Thymus (tissue), 11 donors: Measurements from ENCODE around the gene RGS6. TPM values are rescaled to one million over a fixed set of nuclear protein-coding genes. Genes with fewer than 3 reads are reported as not detected.

Experiments used
- DNase-seq, 9 donors: peaks; one replicate each; pipeline ENCODE4 v3.0.0-alpha.2; 2013; ENCODE audit warnings: low spot score in 9 of 9, low read depth in 6 of 9, missing footprints in 1 of 9
- H3K27ac ChIP-seq, 2 donors: one replicate each; pipeline ENCODE4 v1.5.1; 2013; ENCODE audit warnings: control low read depth in 1 of 2, low read depth in 1 of 2, low read length in 1 of 2, mild to moderate bottlenecking in 1 of 2, moderate library complexity in 1 of 2
- H3K27me3 ChIP-seq, 2 donors: one replicate each; pipeline ENCODE4 v1.5.1; 2013; ENCODE audit warnings: low read length in 1 of 2; ENCODE audit not compliant: control insufficient read depth in 2 of 2, insufficient read depth in 1 of 2
- H3K36me3 ChIP-seq, 2 donors: one replicate each; pipeline ENCODE4 v1.5.1; 2013; ENCODE audit warnings: low read length in 1 of 2, mild to moderate bottlenecking in 1 of 2, moderate library complexity in 1 of 2; ENCODE audit not compliant: control insufficient read depth in 2 of 2, insufficient read depth in 2 of 2
- H3K4me1 ChIP-seq, 2 donors: one replicate each; pipeline ENCODE4 v1.5.1; 2013; ENCODE audit warnings: low read length in 2 of 2; ENCODE audit not compliant: control insufficient read depth in 2 of 2, insufficient read depth in 2 of 2
- H3K4me3 ChIP-seq, 2 donors: one replicate each; pipeline ENCODE4 v1.5.1; 2013; ENCODE audit warnings: low read length in 2 of 2, control low read depth in 1 of 2, mild to moderate bottlenecking in 1 of 2
- H3K9me3 ChIP-seq, 2 donors: one replicate each; pipeline ENCODE4 v1.5.1; 2013; ENCODE audit warnings: low read length in 1 of 2, mild to moderate bottlenecking in 1 of 2; ENCODE audit not compliant: control insufficient read depth in 2 of 2, insufficient read depth in 1 of 2
- WGBS: extraction: QIAGEN DNeasy Blood & Tissue Kit; methylation state at CpG from one replicate; pipeline ENCODE4 v1.1.7; 2013; 5-methylcytosine and 5-hydroxymethylcytosine counted together
- polyA plus RNA-seq: library from polyadenylated mRNA; stranded (reverse); fragments of 200-250 nt; gene quantifications from one replicate; pipeline ENCODE4 v1.2.3, GENCODE V29; 2013
- total RNA-seq: library from RNA; stranded (reverse); fragments of 120-200 nt; gene quantifications from one replicate; pipeline ENCODE4 v1.2.4, GENCODE V29; 2013
- donor health status: healthy.

RGS6 gene
- total and polyA plus RNA-seq, 2 donors = 0.28 to 0.80 TPM

DNA sequence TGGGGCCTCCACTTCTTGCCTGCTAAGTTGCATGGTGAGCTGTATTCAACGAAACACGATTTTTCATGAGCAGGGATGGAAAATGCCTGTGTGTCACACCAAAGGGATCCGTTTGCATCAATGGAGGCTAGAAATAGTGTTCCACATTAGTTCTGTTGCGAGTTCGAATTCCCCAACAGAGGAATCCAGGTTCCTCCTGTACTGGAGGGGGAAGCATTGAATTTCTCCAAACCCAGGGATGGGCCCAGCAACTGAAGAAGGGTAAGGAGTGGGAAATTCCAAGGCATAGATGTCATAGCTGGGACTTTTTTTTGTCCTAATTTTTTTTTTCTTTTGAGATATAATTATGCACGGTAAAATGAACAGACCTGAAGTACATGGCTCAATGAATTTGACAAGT is 625.4 kb downstream of the RGS6 start:
- no peak overlapping the region for H3K27ac ChIP-seq

GRCh38 chr14:72558721-72559120 is 626.5 kb downstream of the RGS6 start:
- DNase-seq = no peak
- 88% methylated on average over 5 of the region's 5 CpGs for WGBS
- Histone ChIP-seq H3K27me3 (no peaks in the 10 kb centered on the region), H3K9me3 (no peaks in the 10 kb centered on the region), H3K36me3 (no peaks in the 10 kb centered on the region), H3K27ac (no peak overlapping the region), H3K4me1 (peaks cover 0 to 9% of the 10 kb centered on the region in 2 donors), H3K4me3 (no peak overlapping the region)

More for the DNA sequence above, 625.4 kb downstream of the RGS6 start:
- peaks cover 0 to 9% of the 10 kb centered on the region in 2 donors for H3K4me1 ChIP-seq
- H3K9me3 ChIP-seq = no peaks in the 10 kb centered on the region
- WGBS = 97% methylated on average over 6 of the region's 6 CpGs
- no peak overlapping the region for H3K4me3 ChIP-seq
- no peaks in the 10 kb centered on the region for H3K36me3 ChIP-seq
- DNase-seq = no peak
- H3K27me3 ChIP-seq = peaks cover 0 to 2% of the 10 kb centered on the region in 2 donors

- H3K4me3 ChIP-seq = no peak overlapping the region
- H3K36me3 ChIP-seq = no peaks in the 10 kb centered on the region
- peaks cover 0 to 9% of the 10 kb centered on the region in 2 donors for H3K4me1 ChIP-seq
- H3K27ac ChIP-seq = no peak overlapping the region
- DNase-seq = peak in 1 of 9 donors; percentile 28
- WGBS = 35% methylated on average over 11 of the region's 11 CpGs
- no peaks in the 10 kb centered on the region for H3K27me3 ChIP-seq
- H3K9me3 ChIP-seq = no peaks in the 10 kb centered on the region
Measured at GRCh38 chr14:72559202-72559601, 627.0 kb downstream of the RGS6 start.

DNA sequence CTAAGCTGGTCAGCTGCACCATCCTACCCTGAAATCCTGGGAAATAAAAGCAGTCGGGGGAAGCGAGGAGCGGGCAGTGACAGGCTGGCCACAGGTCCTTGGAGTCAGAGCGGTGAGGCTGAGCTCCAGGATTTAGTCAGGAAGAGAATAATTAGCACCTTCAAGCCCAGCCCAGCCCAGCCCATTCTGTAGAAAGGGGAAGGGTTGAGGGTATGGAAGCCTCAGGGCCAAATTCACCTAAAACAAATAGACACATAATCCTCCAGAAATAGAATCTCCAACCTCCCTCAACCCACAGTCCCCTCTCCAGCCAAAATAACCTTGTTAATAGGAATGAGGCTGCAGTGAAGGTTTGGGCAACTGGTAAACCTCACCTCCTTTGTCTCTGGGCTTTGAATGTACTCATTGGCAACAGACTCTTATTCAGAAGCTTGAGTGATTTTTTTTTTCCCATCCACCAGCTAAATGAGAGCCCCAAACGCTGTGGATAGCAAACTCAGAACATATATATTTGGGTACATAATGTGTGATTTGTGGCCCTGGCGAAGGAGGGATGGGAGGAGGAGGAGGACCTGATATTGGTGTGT is 627.5 kb downstream of the RGS6 start:
- no peak overlapping the region for H3K27ac ChIP-seq

GRCh38 chr14:72560331-72560730 is 628.1 kb downstream of the RGS6 start:
- no peaks in the 10 kb centered on the region for H3K36me3 ChIP-seq
- DNase-seq = no peak
- H3K4me3 ChIP-seq = no peak overlapping the region
- H3K27ac ChIP-seq = no peak overlapping the region
- no peaks in the 10 kb centered on the region for H3K27me3 ChIP-seq
- 93% methylated on average over 5 of the region's 5 CpGs for WGBS
- no peaks in the 10 kb centered on the region for H3K9me3 ChIP-seq
- peaks cover 0 to 9% of the 10 kb centered on the region in 2 donors for H3K4me1 ChIP-seq

More for the DNA sequence above, 627.5 kb downstream of the RGS6 start:
- Histone ChIP-seq H3K4me3 (no peak overlapping the region), H3K4me1 (peaks cover 0 to 9% of the 10 kb centered on the region in 2 donors), H3K9me3 (no peaks in the 10 kb centered on the region), H3K36me3 (no peaks in the 10 kb centered on the region), H3K27me3 (no peaks in the 10 kb centered on the region)
- no peak for DNase-seq
- 95% methylated on average over 6 of the region's 6 CpGs for WGBS

DNA sequence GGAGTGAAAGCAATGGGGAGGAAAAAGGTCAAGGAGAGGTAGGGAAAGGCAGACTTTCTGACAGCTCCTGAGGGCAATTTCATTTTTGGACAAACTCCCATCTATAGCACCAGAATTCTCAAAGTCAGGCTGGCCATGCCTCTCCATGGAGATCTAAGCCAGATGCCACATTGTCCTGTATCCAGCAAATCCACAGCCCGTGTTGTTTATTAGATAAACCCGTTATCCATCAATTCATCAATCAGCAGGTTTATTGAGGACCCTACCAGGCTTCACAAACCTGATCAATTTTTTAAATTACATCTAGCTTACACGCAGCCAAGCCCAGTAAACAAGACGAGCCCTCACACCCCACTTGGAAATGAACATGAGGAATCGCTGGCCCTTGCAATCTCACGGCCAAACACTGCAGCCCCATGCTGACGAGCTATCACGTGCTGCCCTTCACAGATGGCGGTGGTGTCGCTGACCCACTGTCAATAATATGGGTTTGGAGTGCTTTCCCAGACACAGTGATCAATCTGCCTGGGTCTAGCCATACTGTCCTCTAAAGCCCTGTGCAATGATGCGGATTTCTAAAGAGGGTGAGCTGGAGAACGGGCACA is 628.8 kb downstream of the RGS6 start:
- 98% methylated on average over 12 of the region's 12 CpGs for WGBS
- H3K27me3 ChIP-seq = no peaks in the 10 kb centered on the region

DNA sequence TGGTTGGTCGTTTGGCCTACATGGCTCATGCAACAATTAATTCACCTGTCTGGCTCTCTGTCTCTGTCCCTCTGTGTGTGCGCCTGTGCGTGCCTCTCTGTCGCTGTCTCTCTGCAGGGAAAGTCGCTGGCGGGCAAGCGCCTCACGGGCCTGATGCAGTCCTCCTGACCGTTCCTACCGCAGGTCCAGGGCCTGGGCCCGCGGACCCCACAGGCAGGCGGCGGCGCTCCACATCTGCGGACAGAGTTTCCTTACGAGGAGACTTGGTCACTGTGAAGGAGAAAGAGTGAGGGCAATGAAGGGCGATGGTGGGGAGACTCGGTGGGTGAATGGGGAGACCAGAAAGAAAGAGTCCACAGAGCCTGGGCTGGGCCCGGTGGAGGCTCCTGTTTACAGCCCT is 630.1 kb downstream of the RGS6 start:
- Histone ChIP-seq H3K4me3 (no peak overlapping the region), H3K27ac (no peak overlapping the region), H3K9me3 (no peaks in the 10 kb centered on the region), H3K36me3 (no peaks in the 10 kb centered on the region), H3K4me1 (peaks cover 0 to 9% of the 10 kb centered on the region in 2 donors), H3K27me3 (no peaks in the 10 kb centered on the region)
- DNase-seq = no peak
- WGBS = 97% methylated on average over 20 of the region's 20 CpGs

More for the DNA sequence above, 628.8 kb downstream of the RGS6 start:
- H3K36me3 ChIP-seq = no peaks in the 10 kb centered on the region
- H3K4me1 ChIP-seq = peaks cover 0 to 9% of the 10 kb centered on the region in 2 donors
- DNase-seq = no peak
- H3K9me3 ChIP-seq = no peaks in the 10 kb centered on the region
- no peak overlapping the region for H3K27ac ChIP-seq
- no peak overlapping the region for H3K4me3 ChIP-seq

- 95% methylated on average over 7 of the region's 7 CpGs for WGBS
- Histone ChIP-seq H3K4me1 (peaks cover 0 to 9% of the 10 kb centered on the region in 2 donors), H3K36me3 (no peaks in the 10 kb centered on the region), H3K9me3 (no peaks in the 10 kb centered on the region), H3K4me3 (no peak overlapping the region), H3K27me3 (no peaks in the 10 kb centered on the region), H3K27ac (no peak overlapping the region)
- no peak for DNase-seq
Measured at GRCh38 chr14:72563676-72564075, 631.4 kb downstream of the RGS6 start.

- no peak overlapping the region for H3K27ac ChIP-seq
- DNase-seq = no peak
- H3K27me3 ChIP-seq = no peaks in the 10 kb centered on the region
- no peak overlapping the region for H3K4me3 ChIP-seq
- 86% methylated on average over 5 of the region's 5 CpGs for WGBS
- no peaks in the 10 kb centered on the region for H3K4me1 ChIP-seq
- H3K9me3 ChIP-seq = no peaks in the 10 kb centered on the region
- H3K36me3 ChIP-seq = no peaks in the 10 kb centered on the region
Measured at GRCh38 chr14:72565149-72565559, 632.9 kb downstream of the RGS6 start.
